Right lobe of liver (tissue), 6 donors: ENCODE measurements around the gene ST7L. TPM values are rescaled to one million over a fixed set of nuclear protein-coding genes. Genes with fewer than 3 reads are reported as not detected.

Experiments used
- ATAC-seq, 4 donors: fragments of 200-7000 bp; cut with Tn5 transposase; one replicate each; pipeline ENCODE4 v1.9.1; 2020; ENCODE audit warnings: mild to moderate bottlenecking in 4 of 4, moderate library complexity in 4 of 4
- DNase-seq, 3 donors: peaks; one replicate each; pipeline ENCODE4 v3.0.0-alpha.2; 2020
- H3K27ac ChIP-seq, 3 donors: fragments of 200-600 bp; one replicate each; pipeline ENCODE4 v1.8.0; 2022
- H3K27me3 ChIP-seq, 2 donors: fragments of 200-600 bp; one replicate each; pipeline ENCODE4 v1.8.0; 2022
- H3K36me3 ChIP-seq, 4 donors: fragments of 200-600 bp; sonication (generic) in 1 of 4; one replicate each; pipeline versions ENCODE4 v1.5.1 to v1.8.0; 2017 to 2022; ENCODE audit warnings: control low read depth in 1 of 4
- H3K4me1 ChIP-seq, 4 donors: fragments of 200-600 bp; sonication (generic) in 1 of 4; one replicate each; pipeline versions ENCODE4 v1.5.1 to v1.8.0; 2017 to 2022; ENCODE audit warnings: control low read depth in 1 of 4
- H3K4me3 ChIP-seq, 3 donors: fragments of 200-600 bp; one replicate each; pipeline ENCODE4 v1.8.0; 2022
- H3K9me3 ChIP-seq, 4 donors: fragments of 200-600 bp; sonication (generic) in 1 of 4; one replicate each; pipeline versions ENCODE4 v1.5.1 to v1.8.0; 2017 to 2022; ENCODE audit warnings: control low read depth in 1 of 4
- CTCF ChIP-seq, 4 donors: fragments of 200-600 bp in 3 of 4; fragments of 450-650 bp in 1 of 4; IDR thresholded peaks; one replicate each; pipeline versions ENCODE4 v1.5.1 to v1.8.0; 2016 to 2022; ENCODE audit warnings: antibody characterized with exemption in 4 of 4, mild to moderate bottlenecking in 2 of 4
- POLR2A ChIP-seq: fragments of 450-650 bp; IDR thresholded peaks from one replicate; pipeline ENCODE4 v1.6.1; 2017; ENCODE audit warnings: antibody characterized with exemption, mild to moderate bottlenecking
- WGBS: methylation state at CpG from one replicate; pipeline ENCODE4 v1.1.6; 2018; ENCODE audit warnings: low coverage, low lambda C conversion rate; ENCODE audit not compliant: insufficient coverage; ENCODE audit errors: missing lambda C conversion rate; 5-methylcytosine and 5-hydroxymethylcytosine counted together
- intact Hi-C, 2 donors: fragments of 100-400 bp; cut with DNase I; formaldehyde crosslinking; loops; one replicate each; pipeline versions ENCODE4 v1.11.2 to v1.14.1; 2022
- total RNA-seq, 6 experiments: library from RNA; depleted of rRNA in 2 of 6; stranded (reverse); fragments of >200 nt in 2 of 6; fragmentation: NEBNext Ultra II Directional in 3 of 6; extraction: Animal tissue kit (Norgen Biotek cat#: 25700) in 3 of 6; gene quantifications; one replicate each; pipeline versions ENCODE4 v1.1.0 to v1.2.4, GENCODE V29; 2016 to 2023
- donor health status: DM: no; HTN: yes; CAD: no.
- donor health status: DM: no; HTN: no; CAD: no.
- donor health status: DM: no; HTN: no; CAD: no.
- donor health status: DM: no; HTN: yes; CAD: no.
- donor health status: DM: no; HTN: yes; CAD: no.

ST7L gene
- total RNA-seq, 6 experiments from 2014 or later = 7.4 to 12.7 (median 8.6) TPM

GRCh38 chr1:112506731-112507130, 112.2 kb downstream of the ST7L start:
- no peaks in the 10 kb centered on the region for H3K36me3 ChIP-seq
- intact Hi-C loops = loop anchor here in 1 of 2 donors (10.0 kb wide), 1 partner anchor 198 kb away; the partner anchor contains the start of gene RHOC
- no peak for DNase-seq
- no peak for TF ChIP-seq POLR2A
- TF ChIP-seq CTCF (IDR thresholded peaks at IDR 0.05) = no peak
- peaks cover 0 to 17% (median 4%) of the 10 kb centered on the region in 4 donors for H3K4me1 ChIP-seq
- no peak overlapping the region for H3K27ac ChIP-seq
- WGBS = 92% methylated on average over 4 of the region's 8 CpGs
- no peak for ATAC-seq
- H3K9me3 ChIP-seq = no peaks in the 10 kb centered on the region
- H3K4me3 ChIP-seq = no peak overlapping the region
- H3K27me3 ChIP-seq = peaks cover 4 to 19% of the 10 kb centered on the region in 2 donors

GRCh38 chr1:112506306-112506705, 112.6 kb downstream of the ST7L start:
- DNase-seq = no peak
- Histone ChIP-seq H3K4me1 (peaks cover 0 to 20% (median 4%) of the 10 kb centered on the region in 4 donors), H3K27me3 (peaks cover 4 to 20% of the 10 kb centered on the region in 2 donors), H3K36me3 (no peaks in the 10 kb centered on the region), H3K27ac (no peak overlapping the region), H3K4me3 (no peak overlapping the region), H3K9me3 (no peaks in the 10 kb centered on the region)
- ATAC-seq = no peak
- TF ChIP-seq CTCF (IDR thresholded peaks at IDR 0.05) (no peak), POLR2A (no peak)
- 92% methylated on average over 2 of the region's 2 CpGs for WGBS
- intact Hi-C loops = loop anchor here in 1 of 2 donors (10.0 kb wide), 1 partner anchor 198 kb away; the partner anchor contains the start of gene RHOC

GRCh38 chr1:112505878-112506277, 113.1 kb downstream of the ST7L start:
- no peak for DNase-seq
- intact Hi-C loops = loop anchor here in 1 of 2 donors (10.0 kb wide), 1 partner anchor 199 kb away; the partner anchor contains the start of gene RHOC
- Histone ChIP-seq H3K9me3 (no peaks in the 10 kb centered on the region), H3K4me1 (peaks cover 0 to 20% (median 4%) of the 10 kb centered on the region in 4 donors), H3K4me3 (no peak overlapping the region), H3K36me3 (no peaks in the 10 kb centered on the region), H3K27ac (no peak overlapping the region), H3K27me3 (peaks cover 4 to 25% of the 10 kb centered on the region in 2 donors)
- no peak for ATAC-seq
- 90% methylated on average over 2 of the region's 3 CpGs for WGBS
- TF ChIP-seq POLR2A (no peak), CTCF (IDR thresholded peaks at IDR 0.05) (no peak)

GRCh38 chr1:112505400-112505785, 113.5 kb downstream of the ST7L start:
- no peak overlapping the region for H3K4me3 ChIP-seq
- H3K27me3 ChIP-seq = peaks cover 4 to 29% of the 10 kb centered on the region in 2 donors
- intact Hi-C loops = loop anchor here in 1 of 2 donors (10.0 kb wide), 1 partner anchor 199 kb away; the partner anchor contains the start of gene RHOC
- TF ChIP-seq CTCF (IDR thresholded peaks at IDR 0.05) (no peak), POLR2A (no peak)
- DNase-seq = no peak
- 50% methylated on average over 1 of the region's 1 CpG for WGBS
- no peak overlapping the region for H3K27ac ChIP-seq
- no peak for ATAC-seq
- H3K9me3 ChIP-seq = no peaks in the 10 kb centered on the region
- peaks cover 0 to 20% (median 4%) of the 10 kb centered on the region in 4 donors for H3K4me1 ChIP-seq
- no peaks in the 10 kb centered on the region for H3K36me3 ChIP-seq
